RPMI7951 (cell line): ENCODE measurements around the gene HLA-DQB2. TPM values are rescaled to one million over a fixed set of nuclear protein-coding genes. Genes with fewer than 3 reads are reported as not detected.
A peak's percentile ranks its signal among the peaks of the same experiment; 100 is the strongest.
"Not testable (repeated sequence)": the region's sequence is repeated elsewhere in the genome, so short reads cannot be mapped to it uniquely, and the experiment has no call there.

Source experiments
- DNase-seq: peaks from one replicate; pipeline ENCODE4 v3.0.0-alpha.2; 2012; ENCODE audit warnings: low read depth
- total RNA-seq: library from RNA; depleted of rRNA; stranded (reverse); fragments of >200 nt; shearing (Covaris generic); gene quantifications from 2 replicates; pipeline ENCODE4 v1.2.3, GENCODE V29; 2014; rRNA removed

HLA-DQB2 gene
- not detected in 2 replicates for total RNA-seq

GRCh38 chr6:32763421-32763820 lies at the start of gene HLA-DQB2:
HLA-DQB2 (minus strand) TSS chr6:32763532; CDS start chr6:32763470, 62 bp downstream.
- DNase-seq = no peak

- DNase-seq = no peak
Observed at GRCh38 chr6:32809171-32809570, 45.8 kb upstream of the HLA-DQB2 start.

- DNase-seq = no peak
Observed at GRCh38 chr6:32807020-32807580, 43.8 kb upstream of the HLA-DQB2 start.

GRCh38 chr6:32805404-32805803 lies 42.1 kb upstream of the HLA-DQB2 start:
- DNase-seq = not testable (repeated sequence)

- no peak for DNase-seq
Observed at GRCh38 chr6:32803416-32803815, 40.1 kb upstream of the HLA-DQB2 start.

GRCh38 chr6:32799740-32800139 lies 36.4 kb upstream of the HLA-DQB2 start:
- no peak for DNase-seq

GRCh38 chr6:32799168-32799567 lies 35.8 kb upstream of the HLA-DQB2 start:
- no peak for DNase-seq

- DNase-seq = peak; percentile 50
Observed at GRCh38 chr6:32796848-32797776, 33.8 kb upstream of the HLA-DQB2 start.

- no peak for DNase-seq
Observed at GRCh38 chr6:32794510-32794909, 31.2 kb upstream of the HLA-DQB2 start.

- no peak for DNase-seq
Observed at GRCh38 chr6:32792901-32793435, 29.6 kb upstream of the HLA-DQB2 start.

GRCh38 chr6:32790306-32790705 lies 27.0 kb upstream of the HLA-DQB2 start:
- DNase-seq = peak; percentile 37

- DNase-seq = peak; percentile 52
Observed at GRCh38 chr6:32785781-32786533, 22.6 kb upstream of the HLA-DQB2 start.

GRCh38 chr6:32782923-32783322 lies 19.6 kb upstream of the HLA-DQB2 start:
- DNase-seq = not testable (repeated sequence)

- DNase-seq = no peak
Observed at GRCh38 chr6:32779036-32779435, 15.7 kb upstream of the HLA-DQB2 start.

GRCh38 chr6:32775071-32775470 lies 11.7 kb upstream of the HLA-DQB2 start:
- no peak for DNase-seq

- DNase-seq = no peak
Observed at GRCh38 chr6:32774426-32774825, 11.1 kb upstream of the HLA-DQB2 start.

- DNase-seq = no peak
Observed at GRCh38 chr6:32772656-32773055, 9.3 kb upstream of the HLA-DQB2 start.

GRCh38 chr6:32764048-32764447 lies 716 bp upstream of the HLA-DQB2 start:
- no peak for DNase-seq

GRCh38 chr6:32761548-32761947 lies 1.8 kb downstream of the HLA-DQB2 start:
- no peak for DNase-seq

- no peak for DNase-seq
Observed at GRCh38 chr6:32761072-32761471, 2.3 kb downstream of the HLA-DQB2 start.

- DNase-seq = no peak
Observed at GRCh38 chr6:32759669-32760068, 3.7 kb downstream of the HLA-DQB2 start.

- peak; percentile 61 for DNase-seq
Observed at GRCh38 chr6:32752580-32752979, 10.8 kb downstream of the HLA-DQB2 start.
